Measurements from ENCODE around the gene METTL1. TPM values are rescaled to one million over a fixed set of nuclear protein-coding genes. Genes with fewer than 3 reads are reported as not detected.

METTL1 gene
- total RNA-seq, 1 donor from 2014 or later, result 40.7 TPM

DNA sequence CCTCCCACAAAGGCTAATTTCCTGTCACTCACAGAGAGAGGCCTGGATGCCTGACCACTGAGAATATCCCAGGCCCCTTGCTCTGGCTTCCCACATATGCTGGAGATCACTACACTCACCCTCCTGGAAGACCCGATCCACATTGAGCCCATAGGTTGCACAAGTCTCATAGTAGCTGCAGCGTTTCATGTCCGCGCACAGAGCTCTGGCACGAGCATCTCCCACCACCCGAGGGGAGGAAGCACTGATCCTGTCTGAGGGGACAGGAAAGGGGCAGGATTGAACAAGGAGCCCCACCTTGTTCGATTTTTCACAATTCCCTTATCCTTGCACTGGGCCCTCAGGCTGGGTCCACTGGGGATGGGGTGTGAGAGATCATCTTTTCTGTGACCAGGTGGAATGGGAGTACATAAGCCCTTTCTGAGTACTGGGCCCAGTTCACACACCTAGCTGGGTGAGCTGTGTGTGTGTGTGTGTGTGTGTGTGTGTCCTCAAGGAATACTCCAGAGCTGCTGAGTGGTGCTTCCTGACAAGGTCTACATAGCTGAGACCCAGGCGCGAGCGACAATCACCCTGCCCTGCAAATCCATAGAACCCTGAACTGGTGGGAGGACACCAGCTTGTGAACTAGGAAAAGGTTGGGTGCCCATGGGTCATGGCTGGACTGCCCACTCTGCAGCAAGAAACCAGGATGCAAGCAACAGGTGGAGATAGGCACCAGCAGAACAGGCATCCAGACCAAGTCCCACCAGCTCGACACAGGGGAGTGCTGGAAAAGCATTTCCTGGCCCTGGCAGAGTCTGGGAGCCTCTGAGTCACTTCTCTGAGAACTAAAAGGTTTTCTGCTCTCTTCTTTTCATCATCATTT, 38.9 kb downstream of the METTL1 start:
- Mint-ChIP-seq H3K27ac (no peak overlapping the region), H3K36me3 (ENCODE audit: low read depth) (peaks cover 73% of the 10 kb centered on the region), H3K4me3 (no peak overlapping the region), H3K9me3 (no peaks in the 10 kb centered on the region), H3K4me1 (peaks cover 3% of the 10 kb centered on the region), H3K27me3 (no peaks in the 10 kb centered on the region)
- intact Hi-C loops (cut with micrococcal nuclease), result no loop called here
- POLR2A ChIA-PET, result interaction anchor here (0.6 to 1.0 kb wide), 2 partner anchors 8 to 9 kb away, joined by 3 to 6 read pairs; no protein-coding TSS in a partner anchor
- TF ChIP-seq, protein P1, sequence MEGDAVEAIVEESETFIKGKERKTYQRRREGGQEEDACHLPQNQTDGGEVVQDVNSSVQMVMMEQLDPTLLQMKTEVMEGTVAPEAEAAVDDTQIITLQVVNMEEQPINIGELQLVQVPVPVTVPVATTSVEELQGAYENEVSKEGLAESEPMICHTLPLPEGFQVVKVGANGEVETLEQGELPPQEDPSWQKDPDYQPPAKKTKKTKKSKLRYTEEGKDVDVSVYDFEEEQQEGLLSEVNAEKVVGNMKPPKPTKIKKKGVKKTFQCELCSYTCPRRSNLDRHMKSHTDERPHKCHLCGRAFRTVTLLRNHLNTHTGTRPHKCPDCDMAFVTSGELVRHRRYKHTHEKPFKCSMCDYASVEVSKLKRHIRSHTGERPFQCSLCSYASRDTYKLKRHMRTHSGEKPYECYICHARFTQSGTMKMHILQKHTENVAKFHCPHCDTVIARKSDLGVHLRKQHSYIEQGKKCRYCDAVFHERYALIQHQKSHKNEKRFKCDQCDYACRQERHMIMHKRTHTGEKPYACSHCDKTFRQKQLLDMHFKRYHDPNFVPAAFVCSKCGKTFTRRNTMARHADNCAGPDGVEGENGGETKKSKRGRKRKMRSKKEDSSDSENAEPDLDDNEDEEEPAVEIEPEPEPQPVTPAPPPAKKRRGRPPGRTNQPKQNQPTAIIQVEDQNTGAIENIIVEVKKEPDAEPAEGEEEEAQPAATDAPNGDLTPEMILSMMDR (IDR thresholded peaks at IDR 0.05), result no peak
- CTCF ChIA-PET, result interaction anchor here (0.7 kb wide), 1 partner anchor 351 kb away, joined by 3 read pairs; no protein-coding TSS in a partner anchor
- ATAC-seq (ENCODE audit: low read depth) (no peak), DNase-seq (no peak)

DNA sequence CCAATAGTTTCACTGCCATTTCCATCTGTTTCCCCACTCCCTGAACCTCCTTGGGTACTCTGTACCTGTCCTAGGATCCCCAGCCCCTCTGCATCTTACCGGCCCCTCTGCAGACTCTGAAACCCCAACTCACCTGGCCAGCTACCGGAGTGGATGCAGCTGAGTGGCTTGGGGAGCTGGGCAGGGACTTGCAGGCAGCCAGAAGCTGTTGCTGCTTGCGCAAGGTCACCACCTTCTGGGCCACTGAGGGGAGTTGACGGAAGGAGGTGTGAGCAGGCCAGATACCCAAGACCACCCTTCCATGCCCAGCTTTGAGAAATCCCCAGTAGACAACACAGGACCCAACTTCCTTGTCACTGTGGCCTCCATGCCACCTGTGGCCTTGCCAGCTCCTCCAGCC, 39.6 kb downstream of the METTL1 start:
- H3K27me3 Mint-ChIP-seq, result no peaks in the 10 kb centered on the region
- no peak overlapping the region for H3K4me3 Mint-ChIP-seq
- DNase-seq, result no peak
- peaks cover 78% of the 10 kb centered on the region for H3K36me3 Mint-ChIP-seq (ENCODE audit: low read depth)
- TF ChIP-seq, protein P1 (IDR thresholded peaks at IDR 0.05), result no peak
- intact Hi-C loops (cut with micrococcal nuclease), result no loop called here
- no peak overlapping the region for H3K27ac Mint-ChIP-seq
- H3K9me3 Mint-ChIP-seq, result no peaks in the 10 kb centered on the region
- ATAC-seq (ENCODE audit: low read depth), result no peak
- ChIA-PET POLR2A (interaction anchor here (1.0 kb wide), 1 partner anchor 9 kb away, joined by 6 read pairs; no protein-coding TSS in a partner anchor), CTCF (no interaction called here)
- H3K4me1 Mint-ChIP-seq, result peaks cover 3% of the 10 kb centered on the region

DNA sequence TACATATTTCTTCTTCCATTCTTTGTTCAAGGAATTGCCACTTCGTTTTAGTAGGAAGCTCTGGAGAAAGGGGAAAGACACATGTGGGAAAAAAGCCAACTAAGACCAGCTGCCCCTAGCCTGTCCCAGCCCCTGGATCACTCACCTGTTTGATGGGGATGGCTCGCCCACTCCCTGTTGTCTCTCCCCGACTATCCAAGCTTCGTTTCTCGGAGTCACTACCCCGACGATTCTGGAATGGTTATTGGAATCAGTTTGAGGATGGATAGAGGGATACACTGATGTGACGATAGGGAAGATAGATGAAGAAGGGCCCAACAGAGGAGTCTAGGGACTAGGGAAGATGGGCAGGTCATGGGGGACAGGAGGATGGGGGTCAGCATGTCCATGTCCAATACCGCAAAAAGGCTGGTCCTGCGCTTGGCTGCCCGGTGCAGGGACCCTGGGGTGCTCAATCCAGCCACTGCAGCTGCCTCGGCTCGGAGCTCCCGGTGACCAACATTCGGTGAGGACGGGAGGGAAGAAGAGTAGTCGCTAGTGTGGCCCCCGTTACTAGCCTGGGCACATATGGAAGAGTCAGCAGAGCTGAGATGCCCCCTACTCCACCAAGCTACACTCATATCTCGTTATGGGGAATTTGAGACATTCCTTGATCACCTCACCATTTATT, 40.4 kb downstream of the METTL1 start:
- no peak overlapping the region for H3K27ac Mint-ChIP-seq
- no peak overlapping the region for H3K4me3 Mint-ChIP-seq
- no peak for DNase-seq
- no peaks in the 10 kb centered on the region for H3K9me3 Mint-ChIP-seq
- POLR2A ChIA-PET, result no interaction called here
- H3K27me3 Mint-ChIP-seq, result no peaks in the 10 kb centered on the region
- TF ChIP-seq, protein P1 (IDR thresholded peaks at IDR 0.05), result no peak
- peaks cover under 1% of the 10 kb centered on the region for H3K4me1 Mint-ChIP-seq
- H3K36me3 Mint-ChIP-seq (ENCODE audit: low read depth), result peaks cover 79% of the 10 kb centered on the region
- CTCF ChIA-PET, result no interaction called here
- intact Hi-C loops (cut with micrococcal nuclease), result no loop called here
- no peak for ATAC-seq (ENCODE audit: low read depth)

DNA sequence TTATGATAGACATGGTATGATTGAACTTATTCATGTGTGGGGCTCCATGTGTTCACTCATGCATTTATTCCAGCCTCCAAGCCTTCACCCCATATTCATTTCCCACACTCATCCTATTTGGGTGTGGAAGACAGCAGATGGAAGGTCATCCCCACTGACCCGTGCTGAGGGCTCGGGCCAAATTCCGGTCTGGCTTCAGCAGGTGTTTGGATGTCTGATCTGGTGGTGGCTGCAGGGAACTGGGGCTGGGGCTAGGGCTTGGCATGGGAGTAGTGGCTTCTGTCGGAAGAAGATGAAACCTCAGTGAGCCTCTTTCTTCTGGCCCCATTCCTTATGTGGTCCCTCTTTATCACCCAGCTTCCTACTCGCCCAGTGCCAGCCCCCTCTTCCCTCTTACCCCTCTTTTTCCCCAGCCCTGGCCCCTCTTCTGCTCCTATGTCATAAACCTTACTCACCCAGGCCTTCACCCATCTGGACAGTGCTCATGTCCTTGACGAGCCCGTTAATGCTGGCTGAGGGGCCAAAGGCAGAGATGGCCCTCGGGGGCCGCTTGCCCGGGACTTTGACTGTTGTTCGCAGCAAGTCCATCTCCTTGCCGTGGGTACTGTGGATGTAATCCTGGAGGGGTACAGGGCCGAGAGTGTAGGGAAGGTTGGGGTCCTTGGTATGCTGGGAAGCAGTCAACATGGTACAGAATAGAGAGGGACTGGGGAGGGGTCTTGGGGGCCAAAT, 41.4 kb downstream of the METTL1 start:
- ChIA-PET POLR2A (no interaction called here), CTCF (no interaction called here)
- Mint-ChIP-seq H3K27ac (no peak overlapping the region), H3K36me3 (ENCODE audit: low read depth) (peaks cover 80% of the 10 kb centered on the region), H3K27me3 (no peaks in the 10 kb centered on the region), H3K9me3 (no peaks in the 10 kb centered on the region), H3K4me3 (no peak overlapping the region), H3K4me1 (peaks cover 3% of the 10 kb centered on the region)
- no peak for ATAC-seq (ENCODE audit: low read depth)
- TF ChIP-seq, protein P1 (IDR thresholded peaks at IDR 0.05), result no peak
- intact Hi-C loops (cut with micrococcal nuclease), result no loop called here
- DNase-seq, result no peak

All from activated B cell treated with CpG ODN at 0.5 μM for 24 hours (primary cell).